Gastrocnemius medialis (tissue), 4 donors: ENCODE measurements around the gene PDE4D.

Experiments used
- POLR2A ChIP-seq, 2 donors: fragments of 450-650 bp; IDR thresholded peaks; one replicate each; pipeline ENCODE4 v1.6.1; 2017; ENCODE audit warnings: antibody characterized with exemption in 2 of 2, mild to moderate bottlenecking in 2 of 2, moderate library complexity in 2 of 2
- TF ChIP-seq, protein P1 (sequence below), 5 experiments: fragments of 450-650 bp in 3 of 5; fragments of 200-600 bp in 2 of 5; sonication (generic) in 2 of 5; IDR thresholded peaks in 4 of 5; conservative IDR thresholded peaks in 1 of 5; 1 replicate in 4 of 5; 2 replicates in 1 of 5; pipeline ENCODE4 v1.5.1; 2016 to 2019; ENCODE audit warnings: antibody characterized with exemption in 5 of 5, mild to moderate bottlenecking in 3 of 5, moderate library complexity in 3 of 5

DNA sequence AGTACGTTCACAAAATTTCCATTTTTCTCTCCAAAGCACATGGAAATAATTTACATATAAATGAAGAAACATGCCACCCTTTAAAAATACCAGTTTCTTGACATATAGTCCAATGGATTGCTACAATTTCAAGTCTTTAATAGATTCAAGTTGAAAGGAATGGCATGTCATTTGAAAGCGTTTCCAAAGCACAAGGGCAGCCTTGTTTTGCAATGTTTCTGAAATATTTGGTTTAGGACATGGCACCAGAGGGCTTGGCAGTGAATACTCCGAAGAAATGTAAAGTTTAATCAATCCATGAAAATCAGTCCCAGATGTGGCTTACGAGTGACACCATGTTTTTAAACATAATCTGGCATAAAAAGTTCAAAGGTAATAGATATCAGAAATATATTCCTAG is 333.7 kb downstream of the PDE4D start:
- TF ChIP-seq, protein P1, sequence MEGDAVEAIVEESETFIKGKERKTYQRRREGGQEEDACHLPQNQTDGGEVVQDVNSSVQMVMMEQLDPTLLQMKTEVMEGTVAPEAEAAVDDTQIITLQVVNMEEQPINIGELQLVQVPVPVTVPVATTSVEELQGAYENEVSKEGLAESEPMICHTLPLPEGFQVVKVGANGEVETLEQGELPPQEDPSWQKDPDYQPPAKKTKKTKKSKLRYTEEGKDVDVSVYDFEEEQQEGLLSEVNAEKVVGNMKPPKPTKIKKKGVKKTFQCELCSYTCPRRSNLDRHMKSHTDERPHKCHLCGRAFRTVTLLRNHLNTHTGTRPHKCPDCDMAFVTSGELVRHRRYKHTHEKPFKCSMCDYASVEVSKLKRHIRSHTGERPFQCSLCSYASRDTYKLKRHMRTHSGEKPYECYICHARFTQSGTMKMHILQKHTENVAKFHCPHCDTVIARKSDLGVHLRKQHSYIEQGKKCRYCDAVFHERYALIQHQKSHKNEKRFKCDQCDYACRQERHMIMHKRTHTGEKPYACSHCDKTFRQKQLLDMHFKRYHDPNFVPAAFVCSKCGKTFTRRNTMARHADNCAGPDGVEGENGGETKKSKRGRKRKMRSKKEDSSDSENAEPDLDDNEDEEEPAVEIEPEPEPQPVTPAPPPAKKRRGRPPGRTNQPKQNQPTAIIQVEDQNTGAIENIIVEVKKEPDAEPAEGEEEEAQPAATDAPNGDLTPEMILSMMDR (IDR thresholded peaks at IDR 0.05 in 4 of 5, conservative IDR thresholded peaks at IDR 0.05 in 1 of 5) = no peak
- TF ChIP-seq POLR2A (IDR thresholded peaks at IDR 0.05) = no peak
